ENCODE data around the gene SLC22A23.

Gene SLC22A23

DNA sequence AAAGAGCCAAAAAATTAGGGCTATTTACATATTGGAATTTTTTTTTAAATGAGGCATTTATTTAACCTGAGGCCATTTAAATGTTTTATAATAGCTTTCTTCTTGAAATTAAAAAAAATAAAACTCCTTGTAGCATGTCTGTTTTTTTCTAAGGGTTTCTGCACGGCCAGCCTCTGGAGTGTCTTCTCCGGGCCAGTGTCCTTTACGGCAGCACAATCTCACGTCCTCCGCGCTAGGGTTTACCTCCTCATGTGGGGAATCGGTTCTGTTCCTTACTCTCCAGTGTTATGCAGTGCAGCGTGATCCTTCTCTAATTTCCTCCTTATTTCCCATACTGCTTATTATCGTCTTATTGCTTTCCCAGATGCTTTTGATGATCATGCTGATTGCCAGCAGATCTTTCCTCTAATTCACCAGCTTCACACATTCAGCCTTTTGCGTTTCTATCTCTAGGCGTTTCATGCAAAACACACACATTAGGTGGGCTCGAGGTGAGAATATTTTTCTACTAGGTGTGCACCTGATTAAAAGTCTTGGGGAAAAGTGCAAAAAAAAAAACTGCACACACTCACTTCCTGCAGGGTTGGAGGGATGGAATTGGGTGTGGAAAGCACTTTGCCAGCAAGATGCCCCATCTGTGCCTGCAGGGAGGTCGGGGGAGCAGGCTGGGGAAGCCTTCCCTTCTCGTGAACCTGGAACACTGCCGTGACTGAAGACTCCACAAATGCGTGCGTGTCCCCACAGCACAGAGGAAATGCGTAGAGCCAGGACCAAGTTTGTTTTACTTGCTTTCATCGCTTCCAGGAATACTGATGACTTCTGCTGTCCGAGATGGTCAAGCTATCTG, 142.0 kb downstream of the SLC22A23 start:
- no peak for DNase-seq

DNA sequence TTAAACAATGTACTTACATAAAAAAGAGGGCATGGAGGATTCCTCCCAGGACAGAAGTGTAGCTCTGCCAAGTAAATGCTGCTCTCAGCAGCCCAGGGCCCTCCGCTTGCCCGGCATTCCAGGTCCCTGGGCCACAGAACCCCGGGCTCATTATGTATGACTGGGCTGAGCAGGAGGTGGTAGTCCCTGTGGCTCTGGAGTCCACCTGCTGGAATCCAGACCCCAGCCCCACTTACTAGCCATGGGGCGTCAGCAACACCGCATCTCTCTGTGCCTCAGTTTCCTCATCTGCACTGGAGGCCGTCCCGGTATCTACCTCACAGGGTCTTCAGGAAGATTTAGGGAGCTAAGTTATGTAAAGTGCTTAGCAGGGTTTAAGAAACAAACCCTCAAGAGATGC, 142.7 kb downstream of the SLC22A23 start:
- DNase-seq, result no peak

GRCh38 chr6:3312604-3313231, 144.1 kb downstream of the SLC22A23 start:
- DNase-seq, result no peak

GRCh38 chr6:3311826-3312225, 145.0 kb downstream of the SLC22A23 start:
- DNase-seq, result no peak

DNA sequence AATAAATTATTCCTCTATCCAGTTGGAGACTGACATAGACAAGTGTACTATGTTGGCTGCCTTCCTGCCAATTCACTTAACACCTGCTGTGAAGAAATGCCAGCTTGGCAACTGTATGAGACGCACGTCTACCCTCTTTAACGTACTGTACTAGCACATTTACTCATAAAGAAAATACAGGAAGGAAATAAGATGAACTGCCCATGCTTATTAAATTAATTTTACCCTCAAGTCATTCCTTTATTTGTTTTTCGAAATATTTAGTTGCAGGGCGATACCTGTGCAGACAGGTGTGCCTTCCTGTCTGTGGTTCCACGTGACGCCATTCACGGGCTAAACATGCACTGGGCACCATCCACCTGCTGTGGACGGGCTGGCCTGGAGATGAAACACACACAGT, 146.1 kb downstream of the SLC22A23 start:
- no peak for DNase-seq

DNA sequence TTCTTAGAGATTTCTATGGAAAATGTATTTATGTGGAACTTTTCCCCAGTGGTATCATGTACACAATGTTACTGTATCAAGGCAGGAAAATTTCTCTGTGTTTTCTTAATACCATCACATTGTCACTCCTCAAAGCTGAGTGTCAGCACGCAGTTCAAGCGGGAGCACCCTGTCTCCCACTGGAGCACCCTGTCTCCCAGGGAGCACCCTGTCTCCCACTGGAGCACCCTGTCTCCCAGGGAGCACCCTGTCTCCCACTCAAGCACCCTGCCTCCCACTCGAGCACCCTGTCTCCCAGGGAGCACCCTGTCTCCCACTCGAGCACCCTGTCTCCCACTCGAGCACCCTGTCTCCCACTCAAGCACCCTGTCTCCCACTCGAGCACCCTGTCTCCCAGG, 146.8 kb downstream of the SLC22A23 start:
- DNase-seq, result no peak

- no peak for DNase-seq
Observed at GRCh38 chr6:3309391-3310050, 147.3 kb downstream of the SLC22A23 start.

GRCh38 chr6:3308106-3308505, 148.7 kb downstream of the SLC22A23 start:
- DNase-seq, result no peak

DNA sequence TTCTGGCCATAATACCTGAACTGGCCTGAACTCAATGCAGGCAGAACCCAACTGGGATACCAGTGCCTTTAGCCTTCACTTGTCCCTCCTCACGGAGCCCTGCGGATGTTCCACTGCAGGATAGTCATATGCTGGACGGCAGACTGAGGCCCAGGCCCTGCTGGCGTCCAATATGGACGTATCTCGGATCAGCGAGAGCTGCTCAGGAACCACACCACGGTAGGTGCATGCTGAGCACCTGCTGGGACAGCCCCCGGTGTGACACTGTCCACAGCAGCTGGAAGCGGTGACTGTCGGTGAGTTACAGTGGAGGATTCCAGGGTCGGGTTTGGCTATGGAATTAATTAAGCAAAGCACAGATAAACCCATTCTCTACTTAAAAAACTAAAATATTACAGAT, 149.4 kb downstream of the SLC22A23 start:
- DNase-seq, result no peak

- DNase-seq, result peak; percentile 43
Observed at GRCh38 chr6:3306848-3307247, 150.0 kb downstream of the SLC22A23 start.

- no peak for DNase-seq
Observed at GRCh38 chr6:3305831-3306230, 151.0 kb downstream of the SLC22A23 start.

GRCh38 chr6:3305216-3305565, 151.7 kb downstream of the SLC22A23 start:
- DNase-seq, result no peak

DNA sequence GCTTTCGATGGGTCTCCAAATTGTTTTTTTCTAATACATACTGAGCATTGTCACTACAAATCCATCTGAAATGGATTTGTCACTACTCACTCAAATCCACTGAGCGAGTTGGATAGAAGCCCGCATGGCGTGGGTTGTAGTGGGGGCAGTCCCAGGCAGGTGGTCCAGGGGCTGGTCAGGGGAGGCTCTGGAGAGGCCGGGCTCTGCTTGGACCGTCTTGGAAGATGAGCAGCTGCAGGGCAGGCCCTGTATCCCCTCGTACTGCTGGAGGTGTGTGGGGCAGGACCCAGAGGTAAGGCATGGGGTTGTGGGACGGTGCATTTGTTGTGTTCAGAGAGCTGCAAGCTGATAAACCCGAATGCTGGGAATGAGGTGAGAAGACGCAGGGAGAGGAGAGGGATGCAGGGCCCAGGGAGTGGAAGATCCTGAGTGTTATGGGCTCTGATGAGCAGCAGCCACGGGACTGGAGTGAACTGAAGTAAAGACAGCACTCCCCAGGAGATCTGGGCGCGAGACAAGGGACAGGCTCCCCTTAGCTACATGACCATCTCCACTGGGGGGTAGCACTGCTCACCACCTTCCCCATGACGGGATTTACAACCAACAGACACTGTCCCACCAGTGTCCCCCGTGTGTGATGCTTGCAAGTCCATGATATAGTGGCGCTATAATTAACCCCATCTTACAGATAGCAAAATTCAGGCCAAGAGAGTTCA, 152.2 kb downstream of the SLC22A23 start:
- peak; percentile 38 for DNase-seq

- peak; percentile 30 for DNase-seq
Observed at GRCh38 chr6:3303795-3304411, 152.9 kb downstream of the SLC22A23 start.

GRCh38 chr6:3301506-3301905, 155.3 kb downstream of the SLC22A23 start:
- no peak for DNase-seq

GRCh38 chr6:3299221-3299620, 157.6 kb downstream of the SLC22A23 start:
- no peak for DNase-seq

DNA sequence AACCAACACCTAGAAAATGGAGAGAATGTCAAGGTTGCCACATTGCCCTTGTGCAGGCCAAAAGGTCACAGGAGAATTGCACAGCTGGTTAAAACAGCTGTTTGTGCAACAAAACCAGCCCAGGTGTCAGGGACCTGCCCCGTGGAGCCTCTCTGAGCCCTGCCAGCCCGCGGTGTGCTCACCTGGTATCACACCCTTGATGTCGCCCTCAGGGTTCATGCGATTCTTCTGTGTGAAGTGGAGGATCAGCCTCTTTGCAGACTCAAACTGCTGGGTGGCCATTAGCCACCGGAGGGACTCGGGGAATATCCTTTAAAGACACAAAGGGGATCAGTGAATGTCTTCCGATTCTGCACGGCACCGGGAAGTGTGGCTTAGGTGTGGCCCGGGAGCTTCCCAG, 158.9 kb downstream of the SLC22A23 start:
- DNase-seq, result no peak

DNA sequence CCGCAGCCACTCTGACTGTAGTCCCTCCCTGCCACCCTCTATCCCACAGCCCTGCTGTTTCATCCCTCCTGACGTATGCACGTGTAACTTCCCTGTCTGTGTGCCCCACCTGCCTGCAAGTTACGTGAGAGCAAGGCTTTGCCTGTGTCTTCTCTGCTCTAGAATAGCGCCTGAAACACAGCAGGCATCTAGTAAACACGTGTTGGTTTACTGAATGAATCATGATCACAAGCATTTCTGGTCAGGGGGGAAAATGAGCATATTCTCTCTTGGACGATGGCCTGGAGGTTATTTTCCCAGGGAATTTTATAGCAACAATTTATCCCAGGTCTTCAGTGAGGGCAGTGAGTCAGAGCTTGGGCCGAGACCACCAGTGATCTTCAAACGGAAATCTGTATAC, 159.8 kb downstream of the SLC22A23 start:
- DNase-seq, result no peak

DNA sequence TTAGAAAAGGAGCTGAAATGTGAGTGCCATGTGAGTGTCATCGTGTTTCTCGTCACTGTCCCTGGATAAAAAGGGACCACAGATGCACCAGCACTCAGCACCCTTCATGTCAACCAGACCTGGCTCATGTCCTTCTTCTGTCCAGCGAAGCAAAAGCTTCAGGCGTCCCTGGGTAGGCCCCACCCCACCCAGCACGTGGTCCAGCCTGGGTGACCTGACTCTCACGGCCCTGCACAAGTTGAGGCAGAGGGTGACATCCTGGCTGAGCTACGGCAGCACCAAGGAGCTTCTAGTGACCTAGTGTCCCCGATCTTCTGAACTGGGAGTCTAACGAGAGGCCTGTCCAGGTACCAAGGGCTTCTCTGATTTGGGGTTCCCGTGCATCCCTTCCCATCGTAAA, 160.3 kb downstream of the SLC22A23 start:
- no peak for DNase-seq

DNA sequence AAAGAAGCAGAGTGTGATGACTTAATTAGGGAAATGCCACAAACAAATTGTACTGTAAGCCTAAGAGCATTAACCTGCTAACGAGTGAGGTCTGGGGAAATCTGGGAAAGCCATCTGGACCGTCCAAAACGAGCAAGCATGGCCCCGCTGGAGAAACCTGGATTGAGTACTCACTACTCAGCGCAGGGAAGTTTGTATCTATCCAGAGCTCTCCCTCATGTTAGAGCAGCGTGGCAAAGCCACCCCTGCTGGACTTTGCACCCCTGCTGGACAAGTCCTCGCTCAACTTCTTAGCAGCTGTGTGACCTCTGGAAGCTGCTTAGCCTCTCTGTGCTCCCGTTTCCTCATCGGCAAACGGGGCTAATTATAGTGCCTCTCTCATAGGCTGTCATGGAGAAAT, 160.8 kb downstream of the SLC22A23 start:
- no peak for DNase-seq

DNA sequence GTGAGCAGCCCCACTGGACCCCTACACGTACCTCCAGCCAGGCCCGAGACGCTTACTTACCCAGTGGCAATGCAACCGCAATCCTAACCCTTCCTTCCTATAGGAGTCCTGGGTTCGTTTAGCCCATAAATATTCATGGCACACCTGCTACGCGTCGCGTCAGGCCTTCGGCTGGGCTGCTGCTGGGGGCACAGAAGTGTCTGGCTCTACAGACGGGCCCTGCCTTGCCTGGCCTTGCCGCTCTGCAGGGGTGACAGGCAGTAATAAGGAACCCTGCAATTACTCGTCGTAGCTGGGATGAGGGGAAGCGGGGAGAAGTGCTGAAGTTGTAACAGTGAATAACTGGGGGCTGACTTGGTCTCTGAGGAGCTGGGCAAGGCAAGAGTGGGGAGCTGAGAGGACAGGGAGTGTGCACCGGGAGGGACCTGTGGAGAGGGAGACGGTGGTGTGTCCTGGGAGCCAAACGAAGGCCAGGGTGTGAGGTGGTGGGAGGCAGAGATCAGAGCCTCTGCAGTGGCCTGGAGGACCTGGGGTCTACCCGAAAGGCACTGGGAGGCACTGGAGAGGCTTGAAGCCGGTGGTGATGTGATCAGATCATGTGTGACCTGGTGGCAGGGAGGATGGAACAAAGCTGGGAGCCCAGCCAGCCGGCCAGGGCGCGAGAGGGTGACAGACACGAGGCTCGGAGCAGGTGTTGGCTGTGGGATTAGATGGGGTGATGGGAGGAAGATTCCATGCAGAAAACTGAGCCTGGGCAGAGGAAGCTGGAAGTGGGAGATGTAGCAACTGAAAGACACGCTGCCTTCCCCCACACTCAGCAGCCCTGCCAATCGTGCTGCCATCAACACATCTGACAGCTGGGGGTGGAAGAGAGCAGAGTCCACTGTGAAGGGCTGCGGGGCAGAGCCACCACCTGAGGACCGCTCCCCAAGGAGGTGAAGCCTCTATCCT, 161.7 kb downstream of the SLC22A23 start:
- DNase-seq, result no peak

GRCh38 chr6:3294396-3294795, 162.5 kb downstream of the SLC22A23 start:
- DNase-seq, result no peak

Data from right forelimb (tissue), 1 donor.